Measurements from ENCODE around the gene AR. TPM values are rescaled to one million over a fixed set of nuclear protein-coding genes. Genes with fewer than 3 reads are reported as not detected.

The AR gene
- total and polyA plus RNA-seq, 2 donors, result 1.7 to 6.0 TPM

GRCh38 chrX:67750694-67751093, 206.9 kb downstream of the AR start:
- Histone ChIP-seq H3K27me3 (ENCODE audit: control insufficient read depth in 2 of 2, insufficient read depth in 1 of 2, low read length in 1 of 2) (no peaks in the 10 kb centered on the region), H3K27ac (ENCODE audit: low read depth in 1 of 2, low read length in 1 of 2) (no peak overlapping the region), H3K36me3 (ENCODE audit: control insufficient read depth in 2 of 2, insufficient read depth in 2 of 2, low read length in 1 of 2) (no peaks in the 10 kb centered on the region), H3K4me1 (ENCODE audit: control insufficient read depth in 2 of 2, insufficient read depth in 2 of 2, low read length in 2 of 2) (no peaks in the 10 kb centered on the region), H3K4me3 (ENCODE audit: low read length in 2 of 2) (no peak overlapping the region), H3K9me3 (ENCODE audit: control insufficient read depth in 2 of 2, insufficient read depth in 1 of 2, low read length in 1 of 2) (no peaks in the 10 kb centered on the region)
- DNase-seq (ENCODE audit: low read depth in 6 of 9, low spot score in 9 of 9), result no peak
- WGBS, result 88% methylated on average over 2 of the region's 2 CpGs

- H3K4me1 ChIP-seq (ENCODE audit: control insufficient read depth in 2 of 2, insufficient read depth in 2 of 2, low read length in 2 of 2), result no peaks in the 10 kb centered on the region
- no peaks in the 10 kb centered on the region for H3K36me3 ChIP-seq (ENCODE audit: control insufficient read depth in 2 of 2, insufficient read depth in 2 of 2, low read length in 1 of 2)
- no peak for DNase-seq (ENCODE audit: low read depth in 6 of 9, low spot score in 9 of 9)
- no peaks in the 10 kb centered on the region for H3K27me3 ChIP-seq (ENCODE audit: control insufficient read depth in 2 of 2, insufficient read depth in 1 of 2, low read length in 1 of 2)
- H3K27ac ChIP-seq (ENCODE audit: low read depth in 1 of 2, low read length in 1 of 2), result no peak overlapping the region
- no peak overlapping the region for H3K4me3 ChIP-seq (ENCODE audit: low read length in 2 of 2)
- H3K9me3 ChIP-seq (ENCODE audit: control insufficient read depth in 2 of 2, insufficient read depth in 1 of 2, low read length in 1 of 2), result no peaks in the 10 kb centered on the region
- 100% methylated on average over 1 of the region's 1 CpG for WGBS
These were observed 215.2 kb downstream of the AR start for GRCh38 chrX:67759018-67759417.

GRCh38 chrX:67777148-67777547, 233.3 kb downstream of the AR start:
- no peaks in the 10 kb centered on the region for H3K27me3 ChIP-seq (ENCODE audit: control insufficient read depth in 2 of 2, insufficient read depth in 1 of 2, low read length in 1 of 2)
- no peak overlapping the region for H3K4me3 ChIP-seq (ENCODE audit: low read length in 2 of 2)
- no peak overlapping the region for H3K27ac ChIP-seq (ENCODE audit: low read depth in 1 of 2, low read length in 1 of 2)
- no peaks in the 10 kb centered on the region for H3K9me3 ChIP-seq (ENCODE audit: control insufficient read depth in 2 of 2, insufficient read depth in 1 of 2, low read length in 1 of 2)
- DNase-seq (ENCODE audit: low read depth in 6 of 9, low spot score in 9 of 9), result no peak
- H3K36me3 ChIP-seq (ENCODE audit: control insufficient read depth in 2 of 2, insufficient read depth in 2 of 2, low read length in 1 of 2), result no peaks in the 10 kb centered on the region
- no peaks in the 10 kb centered on the region for H3K4me1 ChIP-seq (ENCODE audit: control insufficient read depth in 2 of 2, insufficient read depth in 2 of 2, low read length in 2 of 2)

GRCh38 chrX:67779099-67779498, 235.3 kb downstream of the AR start:
- Histone ChIP-seq H3K4me3 (ENCODE audit: low read length in 2 of 2) (no peak overlapping the region), H3K36me3 (ENCODE audit: control insufficient read depth in 2 of 2, insufficient read depth in 2 of 2, low read length in 1 of 2) (no peaks in the 10 kb centered on the region), H3K27ac (ENCODE audit: low read depth in 1 of 2, low read length in 1 of 2) (no peak overlapping the region), H3K4me1 (ENCODE audit: control insufficient read depth in 2 of 2, insufficient read depth in 2 of 2, low read length in 2 of 2) (no peaks in the 10 kb centered on the region), H3K9me3 (ENCODE audit: control insufficient read depth in 2 of 2, insufficient read depth in 1 of 2, low read length in 1 of 2) (no peaks in the 10 kb centered on the region), H3K27me3 (ENCODE audit: control insufficient read depth in 2 of 2, insufficient read depth in 1 of 2, low read length in 1 of 2) (no peaks in the 10 kb centered on the region)
- 93% methylated on average over 3 of the region's 3 CpGs for whole genome bisulfite sequencing
- DNase-seq (ENCODE audit: low read depth in 6 of 9, low spot score in 9 of 9), result no peak

All from thymus (tissue), 11 donors.